Measurements from ENCODE around the gene ANTXR1.

The ANTXR1 gene

GRCh38 chr2:69102041-69102593 is 89.1 kb downstream of the ANTXR1 start:
- DNase-seq, result no peak

GRCh38 chr2:69103419-69103818 is 90.4 kb downstream of the ANTXR1 start:
- DNase-seq, result no peak

- no peak for DNase-seq
Observed at GRCh38 chr2:69104261-69104660, 91.3 kb downstream of the ANTXR1 start.

GRCh38 chr2:69109255-69109654 is 96.3 kb downstream of the ANTXR1 start:
- no peak for DNase-seq

DNA sequence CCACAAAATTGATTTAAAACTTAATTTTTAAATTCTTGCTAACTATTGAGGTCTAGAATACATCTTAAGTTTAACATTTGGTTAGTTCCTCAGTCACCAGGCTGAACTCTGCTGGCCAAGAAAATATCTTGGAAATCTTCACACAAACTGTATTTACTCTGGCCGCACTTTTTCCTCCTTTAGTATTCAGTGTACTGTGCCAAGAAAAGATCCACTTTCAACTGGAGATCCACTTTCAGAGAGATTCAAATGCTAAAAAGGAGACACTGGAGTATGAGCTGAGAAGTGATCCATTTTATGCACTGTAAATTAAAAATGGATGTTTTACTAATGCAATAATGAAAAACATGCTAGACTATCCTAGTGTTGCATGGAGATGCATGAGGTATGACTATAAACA is 98.1 kb downstream of the ANTXR1 start:
- no peak for DNase-seq

- DNase-seq, result no peak
Observed at GRCh38 chr2:69113627-69114026, 100.6 kb downstream of the ANTXR1 start.

DNA sequence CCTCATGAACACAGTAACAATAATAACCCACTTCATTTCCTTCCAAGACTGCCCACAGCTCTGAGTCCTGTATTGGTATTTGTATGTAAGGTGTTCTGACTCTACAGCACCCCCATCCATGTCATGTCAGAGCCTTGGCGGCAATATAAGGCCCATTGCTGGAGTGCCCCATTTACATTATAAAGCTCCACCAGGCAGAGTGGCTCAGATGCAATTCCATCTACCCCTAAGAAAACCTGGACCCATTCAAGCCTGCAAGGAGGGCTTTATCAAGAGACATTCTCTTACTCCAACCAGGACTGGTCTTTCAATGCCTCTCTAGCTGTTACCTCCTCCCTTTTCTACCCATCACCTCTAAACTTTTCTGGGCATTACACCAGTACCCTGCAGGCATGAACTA is 101.6 kb downstream of the ANTXR1 start:
- DNase-seq, result no peak

- DNase-seq, result no peak
Observed at GRCh38 chr2:69116438-69116837, 103.5 kb downstream of the ANTXR1 start.

- DNase-seq, result no peak
Observed at GRCh38 chr2:69118609-69119008, 105.6 kb downstream of the ANTXR1 start.

DNA sequence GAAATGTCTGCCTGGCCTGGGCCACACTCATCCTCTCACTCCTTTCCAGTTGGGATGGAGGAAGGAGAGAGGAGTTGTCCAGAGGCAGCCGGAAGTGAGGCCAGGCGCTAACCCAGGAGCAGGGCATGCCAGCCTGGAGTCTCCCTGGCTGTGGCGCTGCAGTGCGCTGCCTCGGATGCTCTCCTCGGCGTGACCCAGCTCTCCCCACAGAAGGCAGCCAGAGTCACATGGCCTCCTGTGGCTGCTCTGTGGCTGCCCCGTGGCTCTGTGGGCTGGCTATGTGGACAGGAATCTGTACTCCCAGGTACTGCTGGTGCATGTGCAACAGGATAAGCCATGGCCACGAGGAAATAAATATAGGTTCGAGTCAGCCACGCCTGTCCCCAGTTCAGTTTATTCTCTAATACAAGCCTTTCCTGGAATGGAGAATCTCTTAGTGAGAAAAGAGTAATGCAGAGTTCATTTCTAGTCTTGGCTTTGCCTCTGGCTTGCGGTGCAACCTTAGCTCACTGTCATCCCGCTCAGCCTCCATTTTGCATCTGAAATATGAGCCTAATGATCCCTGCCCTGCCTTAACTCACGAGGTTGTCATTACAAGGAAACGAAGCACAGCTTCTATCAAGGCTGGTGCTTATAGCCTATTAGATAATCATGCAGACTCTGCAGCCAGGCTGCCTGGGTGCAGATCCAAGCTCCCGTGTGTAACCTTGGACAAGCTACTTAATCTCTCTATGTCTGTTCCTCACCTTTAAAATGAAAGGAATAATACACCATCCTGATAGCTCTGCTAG is 106.3 kb downstream of the ANTXR1 start:
- DNase-seq, result no peak

GRCh38 chr2:69122271-69122670 is 109.3 kb downstream of the ANTXR1 start:
- no peak for DNase-seq

DNA sequence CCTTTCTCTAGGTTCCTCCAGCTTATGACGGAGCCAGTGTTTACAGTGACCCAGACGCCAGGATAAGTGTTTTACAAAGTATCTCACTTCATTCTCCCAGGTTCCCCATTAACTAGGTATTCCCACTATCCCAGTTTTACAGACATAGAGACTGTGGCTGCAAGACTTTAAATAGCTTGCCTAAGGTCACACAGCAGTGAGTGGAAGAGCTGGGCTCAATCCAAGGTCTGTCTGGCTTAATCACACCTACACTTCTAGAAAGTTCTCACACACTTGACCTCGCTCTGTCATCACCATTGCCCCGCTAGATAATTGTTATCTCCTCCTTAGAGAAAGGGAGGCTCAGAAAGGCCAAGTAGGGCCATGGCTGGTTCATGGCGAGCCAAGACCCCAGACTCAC is 110.2 kb downstream of the ANTXR1 start:
- DNase-seq, result no peak

- no peak for DNase-seq
Observed at GRCh38 chr2:69124343-69124742, 111.4 kb downstream of the ANTXR1 start.

DNA sequence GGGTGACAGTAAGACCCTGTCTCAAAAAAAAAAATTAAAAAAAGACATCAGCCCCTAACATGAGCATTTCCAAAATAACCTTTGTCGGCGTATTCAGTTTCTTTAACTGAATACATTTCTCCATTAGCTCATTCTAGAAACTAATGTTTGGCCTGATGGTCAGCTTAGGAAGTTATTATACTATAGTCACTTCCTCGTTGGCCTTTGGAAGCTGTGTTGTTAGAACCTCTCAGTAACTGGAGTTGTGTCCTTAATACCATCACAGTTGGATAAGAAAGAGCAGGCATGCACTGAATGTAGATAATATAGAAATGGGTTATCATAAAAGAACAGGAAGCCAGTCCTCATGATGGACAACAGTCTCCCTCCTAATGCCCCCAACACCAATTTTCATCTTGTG is 112.8 kb downstream of the ANTXR1 start:
- DNase-seq, result no peak

- DNase-seq, result no peak
Observed at GRCh38 chr2:69126341-69126740, 113.4 kb downstream of the ANTXR1 start.

- no peak for DNase-seq
Observed at GRCh38 chr2:69131452-69131851, 118.5 kb downstream of the ANTXR1 start.

DNA sequence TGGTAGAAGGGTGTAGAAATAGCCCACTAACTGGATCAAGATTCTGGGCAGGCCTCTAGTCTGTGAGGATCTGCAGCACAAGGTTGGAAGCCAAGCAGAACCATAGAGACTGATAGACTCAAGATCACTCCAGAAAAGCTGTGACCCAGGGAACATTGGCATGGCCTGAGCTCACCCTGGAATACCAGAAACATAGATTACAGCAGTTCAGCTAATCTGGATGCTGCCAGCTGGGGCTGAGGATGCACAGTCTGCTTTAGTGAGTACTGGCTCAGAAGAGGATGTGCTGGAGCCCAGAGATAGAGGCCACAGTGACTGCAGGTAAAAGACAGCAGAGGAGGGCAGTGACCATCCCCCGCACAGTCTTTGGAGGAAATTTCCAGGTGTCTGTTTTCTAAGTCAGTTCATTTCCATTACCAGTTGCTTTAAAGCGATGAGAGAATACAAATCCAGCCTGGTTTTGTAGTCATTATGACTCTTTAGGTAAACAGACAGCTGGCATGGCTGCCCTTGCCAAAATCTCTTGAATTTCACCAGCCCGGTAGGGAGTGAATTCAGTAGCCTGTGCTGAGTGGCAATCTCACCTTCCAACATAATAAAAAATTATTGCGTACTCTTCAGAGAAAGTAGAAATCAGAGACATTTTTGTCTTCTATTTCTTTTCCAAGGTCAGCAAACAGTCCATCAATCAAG is 119.2 kb downstream of the ANTXR1 start:
- DNase-seq, result no peak

DNA sequence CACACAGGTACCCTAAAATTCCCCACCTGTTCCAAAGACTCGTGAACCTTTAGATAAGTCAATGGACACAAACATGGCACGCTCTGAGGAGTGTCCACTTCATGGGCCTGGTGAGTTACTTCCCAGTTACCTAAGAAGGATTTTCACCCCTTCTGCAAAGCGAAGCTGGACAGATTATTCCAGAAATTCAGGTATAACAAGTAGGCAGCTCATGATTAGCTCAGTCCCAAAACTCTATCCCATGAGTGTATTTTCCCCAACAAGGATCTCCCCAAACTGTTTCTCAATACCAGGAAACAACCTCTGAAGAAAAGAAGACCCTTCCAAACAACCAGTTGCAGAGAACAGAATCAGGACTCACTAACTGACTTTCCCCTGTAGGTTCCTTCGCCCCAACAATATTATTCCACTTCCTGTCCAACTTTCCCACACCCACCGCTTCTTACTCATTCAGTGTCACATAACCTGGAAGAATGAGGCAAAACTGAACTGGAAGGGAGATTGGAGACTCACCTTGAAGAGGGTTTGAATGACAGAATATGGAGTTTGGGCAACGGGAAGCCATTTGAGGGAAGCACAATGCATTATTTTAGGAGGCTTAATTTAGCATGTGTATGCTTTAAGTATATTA is 120.1 kb downstream of the ANTXR1 start:
- no peak for DNase-seq

GRCh38 chr2:69133898-69134297 is 120.9 kb downstream of the ANTXR1 start:
- no peak for DNase-seq

- no peak for DNase-seq
Observed at GRCh38 chr2:69134306-69134945, 121.4 kb downstream of the ANTXR1 start.

- DNase-seq, result no peak
Observed at GRCh38 chr2:69138247-69138772, 125.3 kb downstream of the ANTXR1 start.

DNA sequence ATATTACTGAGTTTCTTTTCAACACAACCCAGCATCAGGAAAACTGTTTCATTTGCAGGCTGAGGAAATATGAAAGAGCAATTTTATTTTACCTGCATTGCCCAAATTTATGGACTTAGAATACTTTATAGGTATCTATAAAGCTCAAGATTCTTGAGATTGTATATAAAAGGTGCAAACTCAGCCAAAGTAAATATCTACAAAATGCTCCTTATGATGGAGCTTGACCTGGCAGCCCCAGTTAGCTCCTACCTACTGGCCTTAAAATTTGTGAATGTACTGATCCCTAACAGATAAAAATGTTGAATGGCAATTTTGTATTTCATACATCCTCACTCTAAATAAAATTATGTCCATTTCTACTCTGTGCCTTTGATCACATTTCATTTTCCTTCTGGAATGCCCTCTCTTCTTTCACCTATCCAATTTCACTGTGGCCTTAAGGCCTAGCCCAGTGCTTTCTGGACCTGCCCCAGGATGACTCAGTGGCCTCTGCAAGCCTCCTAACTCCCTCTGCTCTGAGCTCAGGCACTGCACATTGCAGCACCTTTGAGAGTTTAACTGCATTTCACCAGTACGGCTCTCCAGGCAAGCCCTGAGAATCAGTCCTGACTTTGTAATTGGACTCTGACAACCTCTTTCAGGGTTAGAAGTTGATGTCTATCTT is 125.9 kb downstream of the ANTXR1 start:
- no peak for DNase-seq

Measured in activated CD4-positive, alpha-beta T cell treated with anti-CD3 and anti-CD28 coated beads for 48 hours (primary cell).